SK-N-MC (cell line): ENCODE results near the gene AKAP13.

ENCODE experiments used
- EZH2 ChIP-seq: fragments of 200-600 bp; sonication (generic); IDR thresholded peaks from one replicate; pipeline ENCODE4 v1.6.1; 2017; ENCODE audit warnings: antibody characterized with exemption
- FOXP2 ChIP-seq: optimal IDR thresholded peaks from 2 replicates; pipeline ENCODE3; 2011; ENCODE audit warnings: mild to moderate bottlenecking, moderate library complexity; ENCODE audit not compliant: insufficient read depth; ENCODE audit errors: extremely low read length, control extremely low read depth
- POLR2AphosphoS5 ChIP-seq: IDR thresholded peaks from 2 replicates; pipeline ENCODE4 v1.6.1; 2012; ENCODE audit warnings: mild to moderate bottlenecking, low read depth, low read length, borderline replicate concordance

GRCh38 chr15:85581495-85581894 lies 201.1 kb downstream of the AKAP13 start:
- TF ChIP-seq POLR2AphosphoS5, result no peak
- no peak for TF ChIP-seq EZH2
- TF ChIP-seq FOXP2, result no peak
